D721Med (cell line): ENCODE results near the gene NLRP12.
"Not testable (repeated sequence)": the region's sequence is repeated elsewhere in the genome, so short reads cannot be mapped to it uniquely, and the experiment has no call there.

Experiments
- DNase-seq: peaks from one replicate; pipeline ENCODE4 v3.0.0; 2011; ENCODE audit warnings: low spot score; ENCODE audit not compliant: insufficient read length
- FAIRE-seq: peaks from 2 replicates; lab custom pipeline; 2011; peaks lifted over from hg19 to GRCh38; lab: Jason Lieb, UNC
- TF ChIP-seq, protein P1 (sequence below): IDR thresholded peaks from 2 replicates; pipeline ENCODE4 v1.5.1; 2012; ENCODE audit warnings: mild to moderate bottlenecking, control low read depth; ENCODE audit not compliant: insufficient read depth; ENCODE audit errors: missing control alignments

The NLRP12 gene

DNA sequence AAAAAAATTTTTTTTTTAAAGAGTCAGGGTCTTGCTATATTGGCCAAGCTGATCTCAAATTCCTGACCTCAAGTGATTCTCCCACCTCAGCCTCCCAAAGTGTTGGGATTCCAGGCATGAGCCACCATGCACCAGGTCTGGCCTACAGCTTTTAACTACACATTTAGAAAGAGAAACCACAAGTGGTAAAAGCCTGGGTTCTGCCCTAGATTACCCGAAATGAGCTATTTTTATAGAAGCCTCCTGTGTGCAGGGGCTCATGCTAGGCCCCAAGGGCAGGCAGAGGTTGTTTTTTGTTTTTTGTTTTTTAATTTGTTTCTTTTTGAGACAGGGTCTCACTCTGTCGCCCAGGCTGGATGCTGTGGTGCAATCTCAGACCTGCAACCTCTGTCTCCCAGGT is 29.6 kb upstream of the NLRP12 start:
- no peak for DNase-seq
- TF ChIP-seq, protein P1, sequence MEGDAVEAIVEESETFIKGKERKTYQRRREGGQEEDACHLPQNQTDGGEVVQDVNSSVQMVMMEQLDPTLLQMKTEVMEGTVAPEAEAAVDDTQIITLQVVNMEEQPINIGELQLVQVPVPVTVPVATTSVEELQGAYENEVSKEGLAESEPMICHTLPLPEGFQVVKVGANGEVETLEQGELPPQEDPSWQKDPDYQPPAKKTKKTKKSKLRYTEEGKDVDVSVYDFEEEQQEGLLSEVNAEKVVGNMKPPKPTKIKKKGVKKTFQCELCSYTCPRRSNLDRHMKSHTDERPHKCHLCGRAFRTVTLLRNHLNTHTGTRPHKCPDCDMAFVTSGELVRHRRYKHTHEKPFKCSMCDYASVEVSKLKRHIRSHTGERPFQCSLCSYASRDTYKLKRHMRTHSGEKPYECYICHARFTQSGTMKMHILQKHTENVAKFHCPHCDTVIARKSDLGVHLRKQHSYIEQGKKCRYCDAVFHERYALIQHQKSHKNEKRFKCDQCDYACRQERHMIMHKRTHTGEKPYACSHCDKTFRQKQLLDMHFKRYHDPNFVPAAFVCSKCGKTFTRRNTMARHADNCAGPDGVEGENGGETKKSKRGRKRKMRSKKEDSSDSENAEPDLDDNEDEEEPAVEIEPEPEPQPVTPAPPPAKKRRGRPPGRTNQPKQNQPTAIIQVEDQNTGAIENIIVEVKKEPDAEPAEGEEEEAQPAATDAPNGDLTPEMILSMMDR = no peak
- no peak for FAIRE-seq

DNA sequence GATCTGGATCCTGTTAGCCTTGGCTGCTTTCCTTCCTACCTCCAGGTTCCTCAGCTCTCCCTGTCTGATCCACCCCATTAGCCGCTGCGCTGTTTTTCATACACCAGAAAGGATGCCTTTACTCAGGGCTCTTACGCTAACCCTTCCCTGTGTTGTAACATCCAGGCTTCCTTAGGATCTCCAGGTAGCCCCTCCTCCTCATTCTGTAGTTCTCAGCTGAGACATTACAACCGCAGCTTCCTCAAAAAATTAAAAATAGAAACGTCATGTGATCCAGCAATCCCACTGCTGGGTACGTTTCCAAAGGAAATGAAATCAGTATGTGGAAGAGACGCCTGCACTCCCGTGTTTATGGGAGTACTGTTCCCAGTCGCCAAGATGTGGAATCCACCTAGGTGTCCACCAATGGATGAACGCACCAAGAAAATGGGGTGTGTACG is 25.1 kb upstream of the NLRP12 start:
- TF ChIP-seq, protein P1 = no peak
- no peak for DNase-seq
- no peak for FAIRE-seq

DNA sequence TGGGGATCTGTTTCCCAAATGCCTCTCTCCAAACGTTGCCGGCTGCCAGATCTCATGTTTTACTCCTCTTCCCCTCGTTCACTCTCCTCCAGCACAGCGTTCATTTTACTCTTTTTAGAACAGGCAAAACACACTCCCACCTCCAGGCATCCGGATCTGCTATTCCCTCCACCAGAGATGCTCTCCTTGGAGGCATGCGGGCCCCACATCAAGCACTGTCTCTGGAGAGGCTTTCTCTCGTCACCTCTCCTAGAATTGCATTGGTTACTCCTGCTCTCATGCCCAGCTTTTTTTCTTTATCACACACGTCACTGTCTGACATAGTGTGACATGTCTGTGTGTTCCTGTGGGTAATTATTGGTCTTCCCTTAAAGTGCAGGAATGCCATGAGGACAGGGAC is 23.4 kb upstream of the NLRP12 start:
- TF ChIP-seq, protein P1 = no peak
- DNase-seq = no peak
- FAIRE-seq = no peak

DNA sequence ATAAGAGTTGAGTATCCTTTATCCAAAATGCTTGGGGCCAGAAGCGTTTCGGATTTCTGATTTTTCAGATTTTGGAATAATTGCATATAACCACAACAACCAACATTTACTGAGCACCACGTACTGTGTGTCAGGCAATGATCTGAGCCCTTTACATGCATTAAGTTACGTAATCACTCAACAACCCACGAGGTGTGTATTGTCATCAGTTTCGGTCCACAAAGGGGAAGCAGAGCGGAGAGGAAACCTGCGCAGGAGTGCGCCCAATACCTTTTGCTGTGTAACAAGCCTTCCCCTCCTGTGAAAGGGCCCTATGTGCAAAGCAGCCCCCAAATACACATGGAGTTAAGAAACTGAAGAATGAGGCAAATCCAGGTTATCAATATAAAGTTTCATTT is 20.7 kb upstream of the NLRP12 start:
- TF ChIP-seq, protein P1 = no peak
- DNase-seq = no peak
- FAIRE-seq = no peak

DNA sequence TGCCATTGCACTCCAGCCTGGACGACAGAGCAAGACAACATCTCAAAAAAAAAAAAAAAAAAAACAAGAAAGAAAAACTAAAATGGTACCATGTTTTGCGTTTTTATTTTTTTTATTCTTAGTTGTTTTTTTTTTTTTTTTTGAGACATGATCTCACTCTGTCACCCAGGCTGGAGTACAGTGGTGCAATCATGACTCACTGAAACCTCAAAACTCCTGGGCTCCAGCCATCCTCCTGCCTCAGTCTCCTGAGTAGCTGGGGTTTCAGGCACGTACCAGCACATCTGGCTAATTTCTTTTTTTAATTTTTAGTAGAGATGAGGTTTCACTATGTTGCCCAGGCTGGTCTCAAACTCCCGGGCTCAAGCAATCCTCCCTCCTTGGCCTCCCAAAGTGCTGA is 16.8 kb upstream of the NLRP12 start:
- FAIRE-seq, DNase-seq: not testable (repeated sequence)

DNA sequence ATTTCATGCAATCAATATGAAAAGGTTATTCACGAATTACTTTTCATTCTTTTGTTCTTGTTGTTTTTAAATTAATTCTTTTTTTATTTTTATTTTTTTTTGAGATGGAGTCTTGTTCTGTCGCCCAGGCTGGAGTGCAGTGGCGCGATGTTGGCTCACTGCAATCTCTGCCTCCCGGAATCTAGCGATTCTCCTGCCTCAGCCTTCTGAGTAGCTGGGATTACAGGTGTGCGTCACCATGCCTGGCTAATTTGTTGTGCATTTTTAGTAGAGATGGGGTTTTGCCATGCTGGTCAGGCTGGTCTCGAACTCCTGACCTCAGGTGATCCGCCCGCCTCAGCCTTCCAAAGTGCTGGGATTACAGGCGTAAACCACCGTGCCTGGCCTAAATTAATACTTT is 16.1 kb upstream of the NLRP12 start:
- not testable (repeated sequence) for DNase-seq, FAIRE-seq

DNA sequence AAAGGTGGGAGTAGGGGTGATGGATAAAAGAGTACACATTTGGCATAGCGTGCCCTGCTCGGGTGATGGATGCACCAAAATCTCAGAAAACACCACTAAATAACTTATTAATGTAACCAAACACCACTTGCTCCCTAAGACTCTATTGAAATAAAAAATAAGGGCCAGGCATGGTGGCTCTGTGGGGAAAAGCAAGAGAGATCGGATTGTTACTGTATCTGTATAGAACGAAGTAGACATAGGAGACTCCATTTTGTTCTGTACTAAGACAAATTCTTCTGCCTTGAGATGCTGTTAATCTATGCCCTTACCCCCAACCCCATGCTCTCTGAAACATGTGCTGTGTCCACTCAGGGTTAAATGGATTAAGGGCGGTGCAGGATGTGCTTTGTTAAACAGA is 14.3 kb upstream of the NLRP12 start:
- not testable (repeated sequence) for FAIRE-seq, DNase-seq

DNA sequence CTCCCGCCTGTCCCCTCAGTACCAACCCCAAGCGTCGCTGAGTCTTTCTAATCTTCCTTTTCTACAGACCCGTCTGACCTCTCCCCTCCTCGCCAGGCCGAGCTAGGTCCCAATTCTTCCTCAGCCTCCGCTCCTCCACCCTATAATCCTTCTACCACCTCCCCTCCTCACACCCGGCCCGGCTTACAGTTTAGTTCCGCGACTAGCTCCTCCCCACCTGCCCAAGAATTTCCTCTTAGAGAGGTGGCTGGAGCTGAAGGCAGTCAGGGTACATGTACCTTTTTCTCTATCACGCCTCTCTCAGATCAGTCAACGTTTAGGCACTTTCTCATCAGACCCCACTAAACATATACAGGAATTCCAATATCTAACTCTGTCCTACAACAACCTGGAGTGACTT is 8.7 kb upstream of the NLRP12 start:
- DNase-seq, FAIRE-seq: not testable (repeated sequence)

DNA sequence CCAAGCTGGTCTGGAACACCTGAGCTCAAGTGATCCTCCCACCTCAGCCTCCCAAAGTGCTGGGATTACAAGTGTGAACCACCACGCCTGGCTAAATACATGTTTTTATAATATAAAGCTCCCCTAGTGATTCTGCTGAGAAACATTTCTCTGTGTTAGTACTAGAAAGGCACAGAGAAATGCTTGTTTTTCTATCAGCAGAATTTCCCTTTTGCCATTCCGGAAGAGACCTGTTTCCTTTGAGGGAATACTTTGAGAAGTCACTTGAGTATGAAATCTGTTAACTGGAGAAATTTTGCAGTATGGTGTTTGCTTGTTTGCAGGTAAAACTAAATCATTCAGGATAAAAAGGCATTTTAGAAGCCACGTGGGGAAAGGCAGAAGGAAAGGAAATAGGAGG is 4.4 kb upstream of the NLRP12 start:
- TF ChIP-seq, protein P1 = no peak
- no peak for FAIRE-seq

DNA sequence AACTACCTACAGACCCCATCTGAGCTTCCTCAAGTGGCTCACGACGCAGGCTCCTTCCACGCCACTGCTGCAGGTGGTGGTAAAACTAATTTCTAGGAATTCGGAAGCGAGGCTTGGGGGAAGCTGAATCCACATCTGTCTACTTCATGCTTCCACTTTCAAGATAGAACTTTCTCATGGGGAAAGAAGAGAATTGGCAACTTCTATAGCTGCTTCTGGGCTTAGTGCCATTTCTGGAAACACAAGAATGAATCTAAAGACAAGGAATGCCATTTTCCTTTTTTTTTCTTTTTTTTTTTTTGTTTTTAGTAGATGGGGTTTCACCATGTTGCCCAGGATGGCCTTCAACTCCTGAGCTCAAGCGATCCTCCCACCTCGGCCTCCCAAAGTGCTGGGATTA is 2.8 kb upstream of the NLRP12 start:
- FAIRE-seq (no peak), DNase-seq (no peak)
- TF ChIP-seq, protein P1 = no peak

More for the DNA sequence above, 4.4 kb upstream of the NLRP12 start:
- no peak for DNase-seq
